C4-2B (cell line): ENCODE results near the gene SOCS2.

Experiments used
- H3K27ac ChIP-seq: fragments of 450-650 bp; 2 replicates; pipeline ENCODE4 v1.5.1; 2017
- CTCF ChIP-seq: fragments of 450-650 bp; conservative IDR thresholded peaks from 2 replicates; pipeline ENCODE4 v1.5.1; 2017; ENCODE audit warnings: mild to moderate bottlenecking
- ZFX ChIP-seq: fragments of 450-650 bp; IDR thresholded peaks from 2 replicates; pipeline ENCODE4 v1.6.1; 2017

The SOCS2 gene

GRCh38 chr12:93536766-93537488 lies 35.5 kb upstream of the SOCS2 start:
- no peak overlapping the region for H3K27ac ChIP-seq
- TF ChIP-seq ZFX, result no peak
- TF ChIP-seq CTCF, result no peak

GRCh38 chr12:93537769-93538168 lies 34.7 kb upstream of the SOCS2 start:
- H3K27ac ChIP-seq, result no peak overlapping the region
- peak; percentile 20 for TF ChIP-seq CTCF
- no peak for TF ChIP-seq ZFX

- H3K27ac ChIP-seq, result no peak overlapping the region
- TF ChIP-seq CTCF, result no peak
- no peak for TF ChIP-seq ZFX
These were observed 32.7 kb upstream of the SOCS2 start for GRCh38 chr12:93539821-93540220.

- TF ChIP-seq CTCF (no peak), ZFX (no peak)
- no peak overlapping the region for H3K27ac ChIP-seq
These were observed 32.0 kb upstream of the SOCS2 start for GRCh38 chr12:93540466-93540865.

GRCh38 chr12:93541578-93542225 lies 30.8 kb upstream of the SOCS2 start:
- H3K27ac ChIP-seq, result peak overlapping the region; percentile 63
- TF ChIP-seq ZFX, result no peak
- no peak for TF ChIP-seq CTCF

- H3K27ac ChIP-seq, result no peak overlapping the region
- no peak for TF ChIP-seq ZFX
- TF ChIP-seq CTCF, result no peak
These were observed 24.7 kb upstream of the SOCS2 start for GRCh38 chr12:93547778-93548177.

- no peak for TF ChIP-seq ZFX
- TF ChIP-seq CTCF, result no peak
- H3K27ac ChIP-seq, result no peak overlapping the region
These were observed 23.3 kb upstream of the SOCS2 start for GRCh38 chr12:93549174-93549573.
